Spinal cord (tissue), 10 donors: ENCODE results near the gene MB21D2. TPM values are rescaled to one million over a fixed set of nuclear protein-coding genes. Genes with fewer than 3 reads are reported as not detected.

ENCODE experiments used
- DNase-seq, 6 donors: peaks; one replicate each; pipeline versions ENCODE4 v3.0.0 to v3.0.0-alpha.2; 2013 to 2015; ENCODE audit warnings: low spot score in 6 of 6, low read depth in 4 of 6
- H3K27ac ChIP-seq: one replicate; pipeline ENCODE4 v1.5.1; 2013; ENCODE audit warnings: low read depth, low read length, control low read depth
- H3K27me3 ChIP-seq: one replicate; pipeline ENCODE4 v1.6.1; 2013; ENCODE audit warnings: low read length; ENCODE audit not compliant: control insufficient read depth, insufficient read depth
- H3K36me3 ChIP-seq: one replicate; pipeline ENCODE4 v1.6.1; 2013; ENCODE audit warnings: low read length; ENCODE audit not compliant: control insufficient read depth, insufficient read depth
- H3K4me1 ChIP-seq: one replicate; pipeline ENCODE4 v1.6.1; 2013; ENCODE audit warnings: low read length; ENCODE audit not compliant: control insufficient read depth, insufficient read depth
- H3K4me3 ChIP-seq: one replicate; pipeline ENCODE4 v1.5.1; 2013; ENCODE audit warnings: low read depth, low read length, control low read depth
- H3K9me3 ChIP-seq: one replicate; pipeline ENCODE4 v1.6.1; 2013; ENCODE audit warnings: low read length; ENCODE audit not compliant: control insufficient read depth, insufficient read depth
- WGBS: methylation state at CpG from one replicate; pipeline ENCODE4 v1.1.5; 2013; ENCODE audit warnings: missing lambda C conversion rate; ENCODE audit not compliant: insufficient coverage; 5-methylcytosine and 5-hydroxymethylcytosine counted together
- polyA plus RNA-seq, 2 donors: library from polyadenylated mRNA; unstranded; fragments of 120-200 nt; gene quantifications; one replicate each; pipeline ENCODE4 v1.2.1, GENCODE V29; 2013; ENCODE audit not compliant: insufficient read length in 2 of 2
- total RNA-seq, 2 donors: library from RNA; depleted of rRNA in 1 of 2; stranded (reverse); fragments of 120-200 nt in 1 of 2; fragments of >200 nt in 1 of 2; gene quantifications; one replicate each; pipeline versions ENCODE4 v1.2.3 to v1.2.4, GENCODE V29; 2013 to 2014
- donor health status: healthy.

The MB21D2 gene
- total and polyA plus RNA-seq, 4 donors: 9.5 to 23.4 (median 21.1) TPM

DNA sequence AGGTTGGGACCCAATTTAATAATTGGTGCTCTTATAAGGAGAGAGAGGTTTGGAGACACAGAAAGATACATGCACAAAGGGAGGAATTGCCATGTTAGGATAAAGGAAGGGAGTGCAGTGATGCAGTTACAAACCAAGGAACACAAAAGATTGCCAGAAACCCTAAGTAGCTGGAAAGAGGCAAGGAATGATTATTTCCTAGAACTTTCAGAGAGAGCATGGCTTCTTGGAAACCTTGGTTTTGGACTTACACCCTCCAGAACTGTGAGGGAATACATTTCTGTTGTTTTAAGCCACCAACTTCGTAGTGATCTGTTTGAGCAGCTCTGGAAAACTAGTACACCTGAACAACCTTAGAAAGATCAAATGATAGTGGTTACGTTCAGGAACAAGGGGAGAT is 25.0 kb upstream of the MB21D2 start:
- DNase-seq: no peak
- H3K27me3 ChIP-seq: no peaks in the 10 kb centered on the region
- no peaks in the 10 kb centered on the region for H3K36me3 ChIP-seq
- no peaks in the 10 kb centered on the region for H3K9me3 ChIP-seq
- no peaks in the 10 kb centered on the region for H3K4me1 ChIP-seq
- no peak overlapping the region for H3K4me3 ChIP-seq
- H3K27ac ChIP-seq: no peak overlapping the region
- WGBS: no CpG with 5 or more reads among the region's 2 CpGs

DNA sequence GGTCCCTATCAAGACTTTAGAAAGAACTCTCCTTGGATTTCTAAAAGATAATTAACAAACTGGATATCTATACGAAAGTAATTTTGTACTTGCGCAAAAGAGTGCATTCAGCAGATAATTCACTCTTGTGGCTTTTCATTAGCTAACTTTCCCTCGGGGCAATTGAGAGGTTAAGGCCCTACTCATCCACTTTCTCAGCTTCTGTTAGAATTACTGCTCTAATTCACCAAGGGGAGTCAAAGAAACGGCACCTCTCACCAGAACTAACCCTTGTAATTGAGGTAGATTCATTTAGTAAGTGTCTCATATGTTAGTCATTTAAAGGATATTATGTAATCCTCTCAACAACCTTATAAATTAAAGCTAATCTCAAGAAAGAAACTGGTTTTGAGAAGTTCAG is 22.5 kb upstream of the MB21D2 start:
- WGBS: 85% methylated on average over 2 of the region's 4 CpGs
- Histone ChIP-seq H3K9me3 (no peaks in the 10 kb centered on the region), H3K27ac (no peak overlapping the region), H3K4me3 (no peak overlapping the region), H3K4me1 (no peaks in the 10 kb centered on the region), H3K27me3 (no peaks in the 10 kb centered on the region), H3K36me3 (no peaks in the 10 kb centered on the region)
- peak in 1 of 6 donors; percentile 25 for DNase-seq

DNA sequence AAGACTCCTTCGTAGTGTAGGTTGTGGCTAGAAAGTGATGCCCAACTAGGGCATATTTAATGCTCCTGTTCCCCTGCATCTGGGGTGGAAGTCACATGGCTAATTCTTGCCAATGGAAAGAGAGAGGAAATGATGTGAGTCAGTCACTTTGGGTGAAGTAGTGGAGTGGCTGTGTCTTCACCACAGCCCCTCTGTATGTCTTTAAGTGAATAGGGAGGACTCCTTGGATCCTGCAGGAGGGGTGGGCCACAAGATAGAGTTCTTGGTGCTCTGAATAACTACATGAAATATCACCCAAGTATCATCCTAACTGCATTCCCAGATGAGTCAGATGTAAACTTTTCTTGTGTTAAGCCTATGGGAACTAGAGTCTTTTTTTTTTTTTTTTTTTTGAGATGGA is 17.8 kb upstream of the MB21D2 start:
- DNase-seq: no peak
- Histone ChIP-seq H3K27ac (no peak overlapping the region), H3K4me1 (no peaks in the 10 kb centered on the region), H3K9me3 (no peaks in the 10 kb centered on the region), H3K4me3 (no peak overlapping the region), H3K36me3 (no peaks in the 10 kb centered on the region), H3K27me3 (no peaks in the 10 kb centered on the region)
- no CpG with 5 or more reads among the region's 1 CpG for WGBS

DNA sequence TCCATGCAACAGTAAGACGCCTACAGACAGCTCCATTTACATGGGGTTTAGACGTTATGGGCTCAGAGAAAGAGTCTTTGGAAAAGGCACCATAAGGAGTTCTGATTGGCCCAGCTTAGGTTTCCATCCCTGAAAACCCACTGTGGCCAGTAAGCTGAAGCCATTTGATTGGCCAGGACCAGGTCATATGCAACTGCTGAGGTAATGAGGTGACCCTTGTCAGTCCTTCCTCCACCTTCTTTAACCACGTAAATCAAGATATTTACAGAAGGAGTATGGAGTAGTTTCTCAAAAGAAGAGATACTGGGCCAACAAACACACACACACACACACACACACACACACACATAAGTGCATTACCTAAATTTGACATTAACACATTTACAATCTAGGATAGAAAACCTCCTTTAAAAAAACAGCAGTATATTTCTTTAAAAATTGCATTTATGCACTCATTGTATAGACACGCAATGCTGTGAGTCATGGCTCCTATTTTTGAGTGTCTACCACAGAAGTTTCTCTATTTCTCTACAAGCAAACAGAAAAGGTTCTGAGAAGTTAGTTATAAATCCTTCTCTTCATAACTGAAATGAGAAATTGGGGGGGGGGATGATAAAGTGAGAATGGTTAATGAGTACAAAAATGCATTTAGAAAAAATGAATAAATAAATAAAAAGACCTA is 16.3 kb upstream of the MB21D2 start:
- H3K27ac ChIP-seq: no peak overlapping the region
- H3K9me3 ChIP-seq: no peaks in the 10 kb centered on the region
- WGBS: 86% methylated on average over 1 of the region's 4 CpGs
- H3K4me3 ChIP-seq: no peak overlapping the region
- H3K27me3 ChIP-seq: no peaks in the 10 kb centered on the region
- H3K36me3 ChIP-seq: no peaks in the 10 kb centered on the region
- no peak for DNase-seq
- no peaks in the 10 kb centered on the region for H3K4me1 ChIP-seq

- Histone ChIP-seq H3K36me3 (no peaks in the 10 kb centered on the region), H3K4me1 (no peaks in the 10 kb centered on the region), H3K27ac (no peak overlapping the region), H3K27me3 (no peaks in the 10 kb centered on the region), H3K9me3 (no peaks in the 10 kb centered on the region), H3K4me3 (no peak overlapping the region)
- DNase-seq: no peak
- WGBS: 90% methylated on average over 6 of the region's 9 CpGs
These were observed 15.6 kb upstream of the MB21D2 start for GRCh38 chr3:192933259-192933658.

GRCh38 chr3:192931825-192932224 is 14.2 kb upstream of the MB21D2 start:
- DNase-seq: no peak
- Histone ChIP-seq H3K27me3 (no peaks in the 10 kb centered on the region), H3K4me3 (no peak overlapping the region), H3K9me3 (no peaks in the 10 kb centered on the region), H3K27ac (no peak overlapping the region), H3K36me3 (no peaks in the 10 kb centered on the region), H3K4me1 (no peaks in the 10 kb centered on the region)
- WGBS: no CpG with 5 or more reads among the region's 3 CpGs

GRCh38 chr3:192930577-192930976 is 12.9 kb upstream of the MB21D2 start:
- no CpG with 5 or more reads among the region's 1 CpG for WGBS
- no peak overlapping the region for H3K4me3 ChIP-seq

DNA sequence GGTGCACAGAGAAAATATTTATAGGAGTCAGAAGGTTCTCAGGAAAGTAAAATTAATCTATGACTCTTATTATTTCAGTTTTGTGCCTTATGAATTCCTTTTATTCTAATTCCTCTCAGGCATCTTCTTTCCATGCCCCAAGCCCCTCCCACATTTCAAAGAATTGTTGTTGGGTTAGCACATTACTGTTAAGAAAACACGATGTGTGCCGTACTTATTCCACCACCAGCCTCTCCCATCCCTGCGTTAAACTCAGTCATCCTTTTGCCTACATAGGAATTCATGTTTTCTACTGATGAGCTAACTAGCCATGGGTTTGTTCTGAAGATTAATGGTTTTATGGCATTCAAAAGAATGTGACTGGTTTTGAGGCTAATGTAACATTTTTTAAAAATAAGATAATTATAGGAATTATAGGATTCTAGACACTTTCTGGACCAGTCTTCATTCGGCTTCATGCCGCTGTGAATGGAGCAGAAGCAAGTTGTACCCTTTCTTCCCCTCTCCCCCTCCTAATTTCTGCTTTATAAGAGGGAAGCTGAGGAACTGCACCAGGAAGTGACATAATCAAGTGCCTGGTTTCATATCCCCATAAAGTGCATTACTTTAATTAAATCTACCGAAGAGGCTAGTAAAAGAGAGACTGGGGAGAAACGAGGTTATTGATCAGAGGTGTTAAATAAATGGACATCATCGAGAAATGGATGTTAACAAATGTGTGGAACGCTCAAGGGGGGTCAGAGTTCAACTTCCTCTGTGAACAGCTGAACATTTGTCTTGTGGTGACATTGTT is 12.3 kb upstream of the MB21D2 start:
- no peaks in the 10 kb centered on the region for H3K27me3 ChIP-seq
- DNase-seq: no peak
- no peak overlapping the region for H3K27ac ChIP-seq
- no peaks in the 10 kb centered on the region for H3K9me3 ChIP-seq
- H3K4me3 ChIP-seq: no peak overlapping the region
- WGBS: 90% methylated on average over 2 of the region's 9 CpGs
- H3K36me3 ChIP-seq: no peaks in the 10 kb centered on the region
- no peaks in the 10 kb centered on the region for H3K4me1 ChIP-seq

More at GRCh38 chr3:192930577-192930976, 12.9 kb upstream of the MB21D2 start:
- no peak overlapping the region for H3K27ac ChIP-seq
- H3K36me3 ChIP-seq: no peaks in the 10 kb centered on the region
- no peaks in the 10 kb centered on the region for H3K4me1 ChIP-seq
- DNase-seq: no peak
- H3K27me3 ChIP-seq: no peaks in the 10 kb centered on the region
- H3K9me3 ChIP-seq: no peaks in the 10 kb centered on the region

DNA sequence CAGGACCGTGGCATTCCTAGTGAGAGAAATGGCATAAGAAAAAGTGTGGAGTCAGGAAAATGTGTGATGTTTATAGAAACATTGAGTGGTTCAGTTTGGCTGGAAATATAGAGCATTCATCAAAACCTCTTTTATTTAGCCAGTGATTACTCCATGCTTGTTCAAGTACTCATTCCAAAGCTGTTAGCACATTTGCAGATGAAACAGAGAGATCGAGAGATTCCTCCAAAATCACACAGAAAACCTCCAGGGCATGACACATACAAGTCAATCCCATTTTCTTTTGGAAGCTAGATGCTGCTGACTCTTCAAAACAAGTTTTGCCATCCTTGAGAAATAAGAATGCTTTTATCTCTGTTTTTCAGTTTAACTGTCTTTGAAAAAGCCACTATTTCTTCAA is 11.5 kb upstream of the MB21D2 start:
- no peaks in the 10 kb centered on the region for H3K27me3 ChIP-seq
- no peaks in the 10 kb centered on the region for H3K36me3 ChIP-seq
- H3K27ac ChIP-seq: no peak overlapping the region
- H3K9me3 ChIP-seq: no peaks in the 10 kb centered on the region
- WGBS: 100% methylated on average over 2 of the region's 2 CpGs
- H3K4me3 ChIP-seq: no peak overlapping the region
- no peaks in the 10 kb centered on the region for H3K4me1 ChIP-seq
- DNase-seq: no peak

DNA sequence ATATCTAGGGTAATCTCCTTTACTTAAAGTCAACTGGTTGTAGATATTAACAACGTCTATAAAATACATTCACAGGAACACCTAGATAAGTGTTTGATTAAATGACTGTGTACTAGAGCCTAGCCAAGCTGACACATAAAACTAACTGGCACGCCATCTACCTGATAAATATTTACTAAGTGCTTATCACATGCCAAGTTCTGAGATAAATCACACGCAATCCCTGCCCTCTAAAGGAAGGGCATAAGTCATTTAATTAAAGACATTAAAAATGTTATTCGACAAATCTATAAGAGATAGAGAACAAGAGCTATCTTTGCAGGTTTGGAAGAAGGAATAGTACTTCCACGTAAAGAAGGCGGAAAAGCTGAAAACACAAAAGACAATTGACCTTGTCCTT is 11.1 kb upstream of the MB21D2 start:
- DNase-seq: no peak
- WGBS: no CpG with 5 or more reads among the region's 6 CpGs
- H3K9me3 ChIP-seq: no peaks in the 10 kb centered on the region
- no peaks in the 10 kb centered on the region for H3K4me1 ChIP-seq
- no peaks in the 10 kb centered on the region for H3K36me3 ChIP-seq
- H3K27ac ChIP-seq: no peak overlapping the region
- H3K27me3 ChIP-seq: no peaks in the 10 kb centered on the region
- H3K4me3 ChIP-seq: no peak overlapping the region
